ENCODE data around the gene TPCN1. TPM values are rescaled to one million over a fixed set of nuclear protein-coding genes. Genes with fewer than 3 reads are reported as not detected.

Gene TPCN1
- total RNA-seq, 1 experiment from 2014 or later, result 32.7 TPM

DNA sequence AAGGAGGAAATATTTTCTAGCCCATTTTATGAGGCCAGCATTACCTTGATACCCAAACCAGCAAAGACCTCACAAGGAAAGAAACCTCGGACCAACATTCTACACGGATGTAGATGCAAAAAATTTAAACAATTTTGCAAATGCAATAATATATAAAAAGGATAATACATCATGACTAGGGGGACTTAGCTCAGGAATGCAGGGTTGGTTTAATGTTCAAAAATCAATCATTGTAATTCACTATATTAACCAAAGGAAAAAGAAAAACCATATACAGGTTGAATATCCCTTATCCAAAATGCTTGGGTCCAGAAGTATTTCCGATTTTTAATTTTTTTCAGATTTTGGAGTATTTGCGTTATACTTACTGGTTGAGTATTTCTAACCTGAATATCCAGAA, 33.0 kb downstream of the TPCN1 start (continued):
- TF ChIP-seq, protein P1, sequence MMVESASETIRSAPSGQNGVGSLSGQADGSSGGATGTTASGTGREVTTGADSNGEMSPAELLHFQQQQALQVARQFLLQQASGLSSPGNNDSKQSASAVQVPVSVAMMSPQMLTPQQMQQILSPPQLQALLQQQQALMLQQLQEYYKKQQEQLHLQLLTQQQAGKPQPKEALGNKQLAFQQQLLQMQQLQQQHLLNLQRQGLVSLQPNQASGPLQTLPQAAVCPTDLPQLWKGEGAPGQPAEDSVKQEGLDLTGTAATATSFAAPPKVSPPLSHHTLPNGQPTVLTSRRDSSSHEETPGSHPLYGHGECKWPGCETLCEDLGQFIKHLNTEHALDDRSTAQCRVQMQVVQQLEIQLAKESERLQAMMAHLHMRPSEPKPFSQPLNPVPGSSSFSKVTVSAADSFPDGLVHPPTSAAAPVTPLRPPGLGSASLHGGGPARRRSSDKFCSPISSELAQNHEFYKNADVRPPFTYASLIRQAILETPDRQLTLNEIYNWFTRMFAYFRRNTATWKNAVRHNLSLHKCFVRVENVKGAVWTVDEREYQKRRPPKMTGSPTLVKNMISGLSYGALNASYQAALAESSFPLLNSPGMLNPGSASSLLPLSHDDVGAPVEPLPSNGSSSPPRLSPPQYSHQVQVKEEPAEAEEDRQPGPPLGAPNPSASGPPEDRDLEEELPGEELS (CRISPR knock-in tag; IDR thresholded peaks at IDR 0.05), result no peak
- no peak for TF ChIP-seq CBFB (CRISPR knock-in tag; IDR thresholded peaks at IDR 0.05; ENCODE audit: low read depth)
- TF ChIP-seq GRHL2 (CRISPR knock-in tag; IDR thresholded peaks at IDR 0.05; ENCODE audit: insufficient replicate concordance, severe bottlenecking), result no peak
- no peak for TF ChIP-seq HMGA2 (CRISPR knock-in tag; IDR thresholded peaks at IDR 0.05)
- no peak for TF ChIP-seq ZNF138 (CRISPR knock-in tag; conservative IDR thresholded peaks at IDR 0.05)
- TF ChIP-seq ZNF317 (CRISPR knock-in tag; IDR thresholded peaks at IDR 0.05; ENCODE audit: borderline replicate concordance, low read depth), result no peak
- no peak for TF ChIP-seq ZNF396 (CRISPR knock-in tag; IDR thresholded peaks at IDR 0.05; ENCODE audit: borderline replicate concordance)
- TF ChIP-seq, protein P2, sequence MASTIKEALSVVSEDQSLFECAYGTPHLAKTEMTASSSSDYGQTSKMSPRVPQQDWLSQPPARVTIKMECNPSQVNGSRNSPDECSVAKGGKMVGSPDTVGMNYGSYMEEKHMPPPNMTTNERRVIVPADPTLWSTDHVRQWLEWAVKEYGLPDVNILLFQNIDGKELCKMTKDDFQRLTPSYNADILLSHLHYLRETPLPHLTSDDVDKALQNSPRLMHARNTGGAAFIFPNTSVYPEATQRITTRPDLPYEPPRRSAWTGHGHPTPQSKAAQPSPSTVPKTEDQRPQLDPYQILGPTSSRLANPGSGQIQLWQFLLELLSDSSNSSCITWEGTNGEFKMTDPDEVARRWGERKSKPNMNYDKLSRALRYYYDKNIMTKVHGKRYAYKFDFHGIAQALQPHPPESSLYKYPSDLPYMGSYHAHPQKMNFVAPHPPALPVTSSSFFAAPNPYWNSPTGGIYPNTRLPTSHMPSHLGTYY (CRISPR knock-in tag; IDR thresholded peaks at IDR 0.05), result no peak
- TF ChIP-seq GABPB1 (CRISPR knock-in tag; IDR thresholded peaks at IDR 0.05), result no peak

DNA sequence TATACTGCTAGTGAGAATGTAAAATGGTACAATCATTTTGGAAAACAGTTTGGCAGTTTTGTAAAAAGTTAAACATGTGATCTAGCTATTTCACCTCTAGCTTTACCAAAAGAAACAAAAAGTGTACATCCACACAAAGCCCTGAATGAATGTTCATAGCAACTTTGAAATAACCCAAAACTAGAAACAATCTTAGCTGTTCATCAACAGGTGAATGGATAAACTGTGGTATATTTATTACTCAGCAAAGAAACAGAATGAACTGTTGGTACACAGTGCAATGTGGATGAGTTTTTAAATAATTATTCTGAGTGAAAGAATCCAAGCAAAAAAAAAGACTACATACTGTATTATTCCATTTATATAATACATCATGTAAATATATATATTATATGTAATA, 36.3 kb downstream of the TPCN1 start:
- TF ChIP-seq SMAD4 (CRISPR knock-in tag; IDR thresholded peaks at IDR 0.05) (no peak), ELF4 (CRISPR knock-in tag; IDR thresholded peaks at IDR 0.05; ENCODE audit: low read depth) (no peak), NR2C2 (CRISPR knock-in tag; IDR thresholded peaks at IDR 0.05) (no peak), JAZF1 (CRISPR knock-in tag; IDR thresholded peaks at IDR 0.05) (no peak), ZNF416 (CRISPR knock-in tag; IDR thresholded peaks at IDR 0.05) (no peak), FOXK1 (CRISPR knock-in tag; IDR thresholded peaks at IDR 0.05) (no peak), JUN (CRISPR knock-in tag; IDR thresholded peaks at IDR 0.05) (no peak), NFYB (CRISPR knock-in tag; conservative IDR thresholded peaks at IDR 0.05; ENCODE audit: low read depth) (no peak)
- TF ChIP-seq, protein P3, sequence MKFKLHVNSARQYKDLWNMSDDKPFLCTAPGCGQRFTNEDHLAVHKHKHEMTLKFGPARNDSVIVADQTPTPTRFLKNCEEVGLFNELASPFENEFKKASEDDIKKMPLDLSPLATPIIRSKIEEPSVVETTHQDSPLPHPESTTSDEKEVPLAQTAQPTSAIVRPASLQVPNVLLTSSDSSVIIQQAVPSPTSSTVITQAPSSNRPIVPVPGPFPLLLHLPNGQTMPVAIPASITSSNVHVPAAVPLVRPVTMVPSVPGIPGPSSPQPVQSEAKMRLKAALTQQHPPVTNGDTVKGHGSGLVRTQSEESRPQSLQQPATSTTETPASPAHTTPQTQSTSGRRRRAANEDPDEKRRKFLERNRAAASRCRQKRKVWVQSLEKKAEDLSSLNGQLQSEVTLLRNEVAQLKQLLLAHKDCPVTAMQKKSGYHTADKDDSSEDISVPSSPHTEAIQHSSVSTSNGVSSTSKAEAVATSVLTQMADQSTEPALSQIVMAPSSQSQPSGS (CRISPR knock-in tag; IDR thresholded peaks at IDR 0.05; ENCODE audit: borderline replicate concordance, low read depth), result no peak
- TF ChIP-seq, protein P4, sequence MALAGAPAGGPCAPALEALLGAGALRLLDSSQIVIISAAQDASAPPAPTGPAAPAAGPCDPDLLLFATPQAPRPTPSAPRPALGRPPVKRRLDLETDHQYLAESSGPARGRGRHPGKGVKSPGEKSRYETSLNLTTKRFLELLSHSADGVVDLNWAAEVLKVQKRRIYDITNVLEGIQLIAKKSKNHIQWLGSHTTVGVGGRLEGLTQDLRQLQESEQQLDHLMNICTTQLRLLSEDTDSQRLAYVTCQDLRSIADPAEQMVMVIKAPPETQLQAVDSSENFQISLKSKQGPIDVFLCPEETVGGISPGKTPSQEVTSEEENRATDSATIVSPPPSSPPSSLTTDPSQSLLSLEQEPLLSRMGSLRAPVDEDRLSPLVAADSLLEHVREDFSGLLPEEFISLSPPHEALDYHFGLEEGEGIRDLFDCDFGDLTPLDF (CRISPR knock-in tag; IDR thresholded peaks at IDR 0.05), result no peak
- TF ChIP-seq, protein P5, sequence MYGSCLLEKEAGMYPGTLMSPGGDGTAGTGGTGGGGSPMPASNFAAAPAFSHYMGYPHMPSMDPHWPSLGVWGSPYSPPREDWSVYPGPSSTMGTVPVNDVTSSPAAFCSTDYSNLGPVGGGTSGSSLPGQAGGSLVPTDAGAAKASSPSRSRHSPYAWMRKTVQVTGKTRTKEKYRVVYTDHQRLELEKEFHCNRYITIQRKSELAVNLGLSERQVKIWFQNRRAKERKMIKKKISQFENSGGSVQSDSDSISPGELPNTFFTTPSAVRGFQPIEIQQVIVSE (CRISPR knock-in tag; IDR thresholded peaks at IDR 0.05; ENCODE audit: borderline replicate concordance), result no peak
- TF ChIP-seq, protein P6, sequence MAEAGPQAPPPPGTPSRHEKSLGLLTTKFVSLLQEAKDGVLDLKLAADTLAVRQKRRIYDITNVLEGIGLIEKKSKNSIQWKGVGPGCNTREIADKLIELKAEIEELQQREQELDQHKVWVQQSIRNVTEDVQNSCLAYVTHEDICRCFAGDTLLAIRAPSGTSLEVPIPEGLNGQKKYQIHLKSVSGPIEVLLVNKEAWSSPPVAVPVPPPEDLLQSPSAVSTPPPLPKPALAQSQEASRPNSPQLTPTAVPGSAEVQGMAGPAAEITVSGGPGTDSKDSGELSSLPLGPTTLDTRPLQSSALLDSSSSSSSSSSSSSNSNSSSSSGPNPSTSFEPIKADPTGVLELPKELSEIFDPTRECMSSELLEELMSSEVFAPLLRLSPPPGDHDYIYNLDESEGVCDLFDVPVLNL (CRISPR knock-in tag; IDR thresholded peaks at IDR 0.05; ENCODE audit: borderline replicate concordance, low read depth), result no peak
- ChIA-PET POLR2A (no interaction called here), CTCF (no interaction called here)
- no peak overlapping the region for H3K4me3 Mint-ChIP-seq
- H3K27me3 Mint-ChIP-seq (ENCODE audit: low read depth), result no peaks in the 10 kb centered on the region
- H3K4me1 Mint-ChIP-seq, result peaks cover 21% of the 10 kb centered on the region
- ATAC-seq, result no peak
- H3K36me3 Mint-ChIP-seq, result peaks cover 3% of the 10 kb centered on the region
- H3K27ac Mint-ChIP-seq, result no peak overlapping the region
- peaks cover 3% of the 10 kb centered on the region; the same call in 1 of the 2 replicates for H3K9me3 Mint-ChIP-seq
- DNase-seq (ENCODE audit: low spot score), result no peak
